GM19043 (cell line): ENCODE results near the gene CLCN7.

ENCODE experiments used
- ATAC-seq: cut with Tn5 transposase; IDR thresholded peaks from one replicate; pipeline ENCODE4 v1.9.1; 2021; ENCODE audit warnings: low read depth; ENCODE audit not compliant: unreplicated experiment

CLCN7 gene

DNA sequence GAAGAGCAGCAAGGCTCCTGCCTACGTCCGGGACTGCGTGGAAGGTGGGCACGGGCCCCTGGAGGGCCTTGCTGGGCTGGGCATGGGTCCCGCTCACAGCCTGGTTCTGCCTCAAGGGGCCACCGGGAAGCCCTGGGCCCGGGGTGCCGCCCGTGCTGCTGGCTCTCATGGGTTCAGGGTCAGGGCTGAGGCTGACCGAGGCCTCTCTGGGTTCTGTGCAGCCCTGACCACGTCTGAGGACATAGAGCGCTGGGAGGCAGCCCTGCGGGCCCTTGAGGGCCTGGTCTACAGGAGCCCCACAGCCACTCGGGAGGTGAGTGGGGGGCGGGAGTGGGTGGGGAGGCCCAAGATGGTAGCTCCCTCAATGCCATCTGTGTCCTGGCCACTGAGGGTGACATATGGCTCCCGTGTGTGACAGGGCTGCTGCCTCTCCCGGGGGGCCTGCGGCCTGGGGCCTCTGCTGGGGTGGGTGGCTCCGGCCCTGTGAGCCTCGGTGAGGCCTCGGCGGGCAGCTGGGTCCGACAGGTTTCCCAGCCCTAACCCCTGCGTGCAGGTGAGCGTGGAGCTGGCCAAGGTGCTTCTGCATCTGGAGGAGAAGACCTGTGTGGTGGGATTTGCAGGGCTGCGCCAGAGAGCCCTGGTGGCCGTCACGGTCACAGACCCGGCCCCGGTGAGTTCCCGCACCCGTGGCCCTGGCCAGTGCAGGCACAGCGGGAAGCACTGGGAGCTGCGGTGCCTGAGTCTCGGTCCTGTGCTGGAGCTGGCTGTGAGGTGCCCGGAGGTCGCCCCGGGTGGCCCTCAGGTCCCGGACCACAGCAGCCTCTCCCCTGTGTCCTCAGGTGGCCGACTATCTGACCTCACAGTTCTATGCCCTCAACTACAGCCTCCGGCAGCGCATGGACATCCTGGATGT is 27.5 kb upstream of the CLCN7 start:
- no peak for ATAC-seq

DNA sequence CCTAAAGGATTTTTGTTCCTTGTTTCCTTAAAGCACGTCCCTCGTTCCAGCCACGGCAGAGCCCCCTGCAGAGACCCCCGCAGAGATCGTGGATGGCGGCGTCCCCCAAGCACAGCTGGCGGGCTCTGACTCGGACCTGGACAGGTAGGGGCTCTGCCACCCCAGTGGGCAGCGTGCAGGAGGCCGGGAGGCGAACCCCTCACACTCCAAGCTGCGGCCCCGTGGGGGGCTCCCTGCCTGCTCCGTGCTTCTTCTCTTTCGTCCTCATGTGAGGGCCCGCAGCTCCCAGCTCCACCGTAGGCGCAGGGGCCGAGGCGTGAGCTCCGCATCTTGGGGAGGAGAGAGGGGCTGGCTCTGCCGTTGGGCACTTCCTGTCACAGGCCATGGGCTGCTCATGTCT is 26.8 kb upstream of the CLCN7 start:
- ATAC-seq, result no peak

DNA sequence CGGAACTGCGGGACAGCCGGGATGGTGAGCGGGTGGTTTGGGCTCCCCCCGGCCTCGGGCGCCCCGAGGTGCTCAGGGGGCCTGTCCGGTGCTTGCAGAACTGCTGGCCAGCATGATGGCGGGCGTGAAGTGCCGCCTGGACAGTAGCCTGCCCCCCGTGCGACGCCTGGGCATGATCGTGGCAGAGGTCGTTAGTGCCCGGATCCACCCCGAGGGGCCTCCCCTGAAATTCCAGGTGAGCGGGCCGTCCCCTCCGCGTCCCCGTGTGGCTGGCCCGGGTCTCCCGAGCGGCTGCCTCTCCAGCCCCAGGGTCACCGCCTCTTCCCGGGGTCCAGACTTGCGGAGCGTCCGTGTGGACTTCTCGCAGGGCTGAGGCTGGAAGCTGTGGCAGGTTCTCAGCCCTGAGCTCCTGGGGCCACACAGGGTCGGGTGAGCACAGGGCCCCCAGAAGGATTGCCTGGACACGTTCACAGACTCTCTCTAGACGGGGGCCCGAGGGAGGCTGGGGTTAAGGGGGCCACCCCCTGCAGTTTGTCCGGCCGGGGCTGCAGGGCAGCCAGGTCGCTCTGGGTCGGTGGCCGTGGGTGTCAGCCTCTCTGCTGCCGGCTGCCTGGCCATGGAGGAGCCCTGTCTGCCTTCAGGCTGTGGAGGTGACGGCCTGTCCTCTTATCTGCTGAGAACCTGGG is 25.8 kb upstream of the CLCN7 start:
- ATAC-seq, result no peak

DNA sequence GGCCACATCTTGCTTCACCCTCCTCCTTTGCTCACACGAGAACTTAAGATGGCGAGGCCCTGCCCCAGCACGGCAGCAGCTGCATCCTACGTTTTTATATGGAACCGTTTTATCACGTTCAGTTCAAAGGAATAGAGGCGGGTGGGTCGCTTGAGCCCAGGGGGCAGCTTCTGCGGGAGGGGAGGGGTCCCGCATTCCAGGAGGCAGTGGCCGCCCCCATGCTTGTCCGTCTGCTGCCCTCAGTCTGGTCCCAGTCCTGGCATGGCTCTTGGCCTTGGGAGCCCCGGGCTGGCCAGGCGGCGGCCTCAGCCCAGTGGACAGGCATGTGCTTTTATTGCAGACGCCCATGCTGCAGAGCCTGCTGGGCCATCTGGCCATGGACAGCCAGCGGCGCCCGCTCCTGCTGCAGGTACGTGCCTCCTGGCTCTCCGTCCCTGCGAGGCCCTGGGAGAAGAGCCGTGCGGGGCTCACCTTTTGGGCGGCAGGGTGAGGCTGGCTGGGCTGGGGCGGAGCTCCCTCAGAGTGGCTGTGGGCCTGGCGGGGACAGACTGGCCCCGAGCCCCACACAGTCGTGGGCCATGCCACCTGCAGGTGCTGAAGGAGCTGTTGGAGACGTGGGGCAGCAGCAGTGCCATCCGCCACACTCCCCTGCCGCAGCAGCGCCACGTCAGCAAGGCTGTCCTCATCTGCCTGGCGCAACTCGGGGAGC is 25.1 kb upstream of the CLCN7 start:
- ATAC-seq, result no peak

DNA sequence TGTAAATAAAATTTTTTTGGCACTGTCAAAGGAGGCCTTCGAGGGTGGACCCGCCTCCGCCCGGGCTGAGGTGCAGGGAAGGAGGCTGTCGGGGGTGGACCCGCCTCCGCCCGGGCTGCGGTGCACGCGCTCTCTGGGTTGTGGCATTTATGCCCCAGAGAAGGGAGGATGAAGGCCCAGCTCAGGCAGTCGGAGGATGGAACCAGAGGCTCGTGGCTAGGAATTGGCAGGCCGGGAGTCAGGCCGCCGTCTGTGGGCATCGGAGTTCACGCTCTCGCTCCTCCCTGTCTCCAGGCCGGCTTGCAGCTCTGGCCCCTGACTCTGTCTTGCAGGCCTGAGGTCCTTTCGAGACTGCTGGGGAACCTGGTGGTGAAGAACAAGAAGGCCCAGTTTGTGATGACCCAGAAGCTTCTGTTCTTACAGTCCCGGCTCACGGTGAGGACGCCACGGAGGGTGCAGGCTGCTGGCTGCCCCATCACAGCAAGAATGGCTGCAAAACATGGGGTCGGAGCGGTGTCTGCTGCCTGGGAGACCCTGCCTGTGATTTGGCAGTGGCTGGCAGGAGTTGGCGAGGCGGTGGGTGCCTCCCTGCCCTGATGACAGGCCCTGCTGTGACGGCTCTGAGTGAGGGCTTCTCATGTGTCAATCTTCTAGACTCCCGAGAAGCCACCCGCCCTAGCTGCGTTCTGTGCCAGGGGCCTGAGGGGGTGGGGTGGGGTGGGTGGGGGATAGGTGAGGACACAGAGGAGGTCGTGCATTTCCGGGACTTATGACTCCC is 24.3 kb upstream of the CLCN7 start:
- ATAC-seq, result no peak

DNA sequence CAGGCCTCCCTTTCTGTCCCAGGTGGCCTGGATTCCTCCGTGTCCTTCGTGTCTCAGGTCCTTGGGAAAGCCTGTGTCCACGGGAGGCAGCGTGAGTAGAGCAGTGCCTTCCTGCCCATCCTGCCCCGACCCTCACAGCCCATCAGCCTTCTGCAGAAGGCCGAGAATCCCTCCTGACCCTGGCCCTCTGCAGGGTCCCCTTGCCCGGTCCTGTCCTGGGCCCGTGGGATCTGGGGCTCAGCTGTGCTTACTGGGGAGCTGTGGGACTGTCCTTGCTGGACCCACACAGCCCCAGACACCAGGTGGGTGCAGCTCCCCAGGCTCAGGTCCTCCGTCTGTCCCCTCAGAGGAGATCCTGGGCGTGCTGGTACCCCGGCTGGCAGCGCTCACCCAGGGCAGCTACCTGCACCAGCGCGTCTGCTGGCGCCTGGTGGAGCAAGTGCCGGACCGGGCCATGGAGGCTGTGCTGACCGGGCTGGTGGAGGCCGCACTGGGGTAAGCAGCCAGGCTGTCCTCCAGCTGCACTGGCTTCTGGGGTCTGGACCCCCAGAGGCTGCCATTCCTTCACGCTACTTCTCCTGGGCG is 22.3 kb upstream of the CLCN7 start:
- ATAC-seq, result no peak

DNA sequence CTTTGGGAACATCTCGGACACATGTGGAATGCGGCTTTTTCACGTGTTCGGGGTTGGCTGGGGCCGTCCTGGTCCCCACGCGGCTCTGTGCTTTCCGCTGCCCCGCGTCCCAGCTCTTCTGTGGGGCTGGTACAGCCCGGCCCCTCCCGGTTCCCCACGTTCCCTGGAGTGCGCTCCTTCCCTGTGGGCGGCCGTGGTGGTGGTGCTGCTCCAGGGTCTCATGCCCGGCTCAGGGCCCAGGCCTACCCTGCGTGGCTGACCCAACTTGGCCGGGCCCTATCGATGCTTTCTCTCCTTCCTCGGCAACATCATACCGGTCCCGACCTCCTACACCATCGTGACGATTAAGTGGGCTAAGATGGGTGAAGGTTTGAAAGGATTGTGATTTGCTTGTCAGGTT is 21.6 kb upstream of the CLCN7 start:
- no peak for ATAC-seq

DNA sequence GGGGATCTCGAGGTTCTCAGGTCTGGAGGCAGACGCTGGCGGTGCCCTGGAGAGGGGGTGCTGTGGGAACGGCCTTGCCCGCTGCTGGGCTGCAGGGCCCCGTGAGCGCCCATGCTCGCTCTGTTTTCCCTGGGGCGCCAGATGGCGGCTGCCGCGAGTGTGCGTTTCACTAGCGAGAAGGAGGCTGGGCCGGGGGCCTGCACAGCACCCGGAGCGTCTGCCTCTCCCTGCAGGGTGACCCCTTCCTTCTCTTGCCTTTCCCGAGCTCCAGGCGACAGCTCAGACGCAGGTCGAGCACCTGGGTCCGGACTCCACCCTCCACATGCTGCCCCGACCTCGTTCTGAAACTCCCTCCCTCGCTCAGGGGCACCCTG is 21.0 kb upstream of the CLCN7 start:
- no peak for ATAC-seq

DNA sequence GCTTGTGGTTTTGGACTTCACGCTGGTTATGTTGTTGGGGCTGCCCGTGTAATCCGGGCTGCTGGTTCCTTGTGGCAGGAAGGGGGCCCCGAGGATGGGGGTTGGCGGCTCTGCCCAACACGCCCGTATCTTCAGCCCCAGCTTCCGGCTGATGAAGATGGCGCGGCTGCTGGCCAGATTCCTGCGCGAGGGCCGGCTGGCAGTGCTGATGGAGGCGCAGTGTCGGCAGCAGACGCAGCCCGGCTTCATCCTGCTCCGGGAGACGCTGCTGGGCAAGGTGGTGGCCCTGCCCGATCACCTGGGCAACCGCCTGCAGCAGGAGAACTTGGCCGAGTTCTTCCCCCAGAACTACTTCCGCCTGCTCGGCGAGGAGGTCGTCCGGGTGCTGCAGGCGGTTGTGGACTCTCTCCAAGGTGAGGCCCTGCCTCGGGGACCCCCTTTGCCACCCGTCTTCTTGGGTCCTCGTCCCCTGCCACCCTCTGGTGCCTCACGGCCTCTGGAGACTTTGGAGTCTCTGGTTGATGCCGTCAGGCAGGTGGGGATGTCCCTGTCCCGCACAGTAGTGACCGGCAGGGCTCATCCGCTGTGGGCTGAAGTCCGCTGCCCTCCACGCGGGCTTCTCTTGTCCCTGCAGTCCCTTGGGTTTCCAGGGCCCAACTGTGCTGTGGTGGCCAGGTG is 20.5 kb upstream of the CLCN7 start:
- no peak for ATAC-seq

DNA sequence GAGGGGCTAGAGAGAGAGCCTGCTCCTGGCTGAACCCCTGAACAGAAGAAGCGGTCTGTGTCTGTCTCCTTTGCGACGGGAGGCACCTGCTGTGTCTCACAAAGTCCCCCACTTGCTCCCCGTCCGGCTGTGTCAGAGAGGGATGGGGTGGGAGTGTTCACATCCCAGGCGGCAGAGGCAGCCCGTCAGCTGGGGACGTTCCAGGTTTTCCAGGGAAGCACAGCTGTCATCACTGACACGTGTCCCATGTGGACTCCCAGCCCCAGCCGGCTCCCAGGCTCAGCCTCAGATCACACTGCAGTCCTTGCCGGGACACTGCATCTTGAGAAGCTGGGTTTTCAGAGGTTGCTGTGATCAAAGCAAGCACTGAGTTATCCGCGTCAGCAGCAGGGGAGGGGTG is 19.9 kb upstream of the CLCN7 start:
- no peak for ATAC-seq

DNA sequence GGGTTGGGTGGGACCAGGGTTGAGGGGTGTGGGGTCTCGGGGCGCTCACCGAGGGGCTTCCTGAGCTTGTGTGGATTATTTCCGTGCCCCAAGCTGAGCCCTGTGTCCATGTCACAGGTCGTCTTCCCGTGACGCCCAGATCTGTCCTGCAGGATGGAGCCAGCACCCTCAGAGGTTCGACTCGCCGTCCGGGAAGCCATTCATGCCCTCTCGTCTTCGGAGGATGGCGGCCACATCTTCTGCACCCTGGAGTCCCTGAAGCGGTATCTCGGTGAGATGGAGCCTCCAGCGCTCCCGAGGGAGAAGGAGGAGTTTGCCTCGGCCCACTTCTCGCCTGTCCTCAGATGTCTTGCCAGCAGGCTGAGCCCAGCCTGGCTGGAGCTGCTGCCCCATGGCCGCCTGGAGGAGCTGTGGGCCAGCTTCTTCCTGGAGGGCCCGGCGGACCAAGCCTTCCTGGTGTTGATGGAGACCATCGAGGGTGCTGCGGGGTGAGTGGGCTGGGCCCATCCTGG is 19.4 kb upstream of the CLCN7 start:
- no peak for ATAC-seq

DNA sequence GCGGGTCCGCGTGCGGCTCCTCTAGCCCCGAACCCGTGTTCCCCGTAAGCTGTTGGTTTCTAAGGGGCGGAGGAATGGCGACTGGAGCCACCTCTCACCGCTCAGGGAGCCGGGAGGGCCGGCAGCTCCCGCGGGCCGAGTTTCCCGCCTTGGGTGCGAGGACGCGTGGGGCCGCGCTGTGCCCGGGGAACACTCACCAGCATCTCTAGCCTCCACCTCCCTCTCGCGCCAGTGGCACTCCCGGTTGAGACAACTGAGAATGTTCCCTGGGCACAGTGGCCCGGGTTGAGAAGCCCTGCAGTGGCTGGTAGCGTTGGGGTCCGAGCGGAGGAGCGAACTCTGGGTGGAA is 18.9 kb upstream of the CLCN7 start:
- no peak for ATAC-seq

DNA sequence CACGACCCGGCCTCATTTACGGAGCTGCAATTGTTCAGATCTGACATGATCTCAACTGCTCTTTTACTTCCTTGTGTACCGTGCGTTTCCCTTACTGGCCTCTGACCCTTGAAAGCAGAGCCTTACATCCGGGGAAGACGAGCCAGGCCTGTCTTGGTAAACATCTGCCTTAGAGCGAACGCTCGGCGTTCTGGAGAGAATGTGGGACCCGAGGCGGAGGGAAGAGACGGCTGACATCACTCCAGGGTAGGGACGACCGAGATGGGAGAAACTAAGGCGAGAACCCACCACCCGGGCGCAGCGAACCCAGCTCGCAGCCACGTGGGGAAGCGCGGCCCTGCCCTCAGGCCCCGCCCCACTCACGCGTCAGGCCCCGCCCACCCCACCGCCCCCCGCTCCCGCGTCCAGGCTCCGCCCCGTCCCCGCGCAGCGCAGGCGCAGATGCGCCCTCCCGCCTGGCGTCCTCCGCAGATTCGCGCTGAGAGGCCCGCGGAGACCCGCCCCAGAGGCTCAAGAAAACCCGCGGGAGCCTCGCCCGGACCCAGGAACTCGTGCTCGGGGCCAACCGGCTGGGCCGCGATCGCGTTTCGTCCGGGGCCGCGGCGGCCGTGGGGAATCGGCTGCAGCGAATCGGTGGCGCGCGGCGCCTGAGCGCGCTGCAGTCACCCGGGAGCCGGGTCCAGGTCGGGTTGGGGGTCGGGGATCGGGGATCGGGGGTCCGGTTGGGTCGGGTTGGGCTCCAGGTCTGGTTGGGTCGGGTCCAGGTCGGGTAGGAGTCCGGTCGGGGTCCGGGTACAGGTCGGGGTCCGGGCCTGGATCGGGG is 18.3 kb upstream of the CLCN7 start, which contains the start of gene TELO2:
TSS of gene TELO2 (plus strand) at position 438 of the 823 bp plus-strand sequence. CDS start 922 bp downstream, outside the sequence.
- ATAC-seq, result no peak

DNA sequence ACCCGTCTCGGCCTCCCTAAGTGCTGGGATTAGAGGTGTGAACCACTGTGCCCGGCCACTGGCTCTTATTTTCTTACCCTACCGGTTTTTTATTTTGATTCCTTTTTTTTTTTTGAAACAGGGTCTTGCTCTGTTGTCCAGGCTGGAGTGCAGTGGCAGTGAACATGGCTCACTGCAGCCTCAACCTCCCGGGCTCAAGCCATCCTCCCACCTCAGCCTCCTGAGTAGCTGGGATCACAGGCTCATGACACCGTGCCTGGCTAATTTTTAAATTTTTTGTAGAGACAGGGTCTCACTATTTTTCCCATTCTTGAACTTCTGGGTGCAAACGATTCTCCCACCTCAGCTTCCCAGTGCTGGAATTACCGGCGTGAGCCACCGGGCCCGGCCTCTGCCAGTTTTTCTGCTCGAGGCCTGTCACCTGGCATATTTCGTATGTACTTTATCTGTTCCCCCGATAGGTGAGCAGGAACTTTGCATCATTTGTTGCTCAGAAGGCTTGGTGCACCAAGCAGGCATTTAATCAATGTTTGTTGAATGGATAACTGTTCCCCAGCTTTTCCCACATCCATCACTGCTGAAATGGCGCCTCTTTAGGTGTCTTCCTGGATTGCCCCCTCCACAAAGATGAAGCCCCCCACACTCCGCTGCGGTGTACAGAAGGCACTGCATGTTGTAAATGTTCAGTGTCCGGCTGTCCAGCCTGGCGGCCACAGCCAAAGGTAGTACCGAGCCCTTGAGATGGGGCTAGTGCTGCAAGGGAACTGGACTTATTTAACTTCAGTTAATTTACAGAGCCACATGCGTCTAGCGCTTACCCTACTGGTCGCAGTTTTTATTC is 17.5 kb upstream of the CLCN7 start:
- no peak for ATAC-seq

DNA sequence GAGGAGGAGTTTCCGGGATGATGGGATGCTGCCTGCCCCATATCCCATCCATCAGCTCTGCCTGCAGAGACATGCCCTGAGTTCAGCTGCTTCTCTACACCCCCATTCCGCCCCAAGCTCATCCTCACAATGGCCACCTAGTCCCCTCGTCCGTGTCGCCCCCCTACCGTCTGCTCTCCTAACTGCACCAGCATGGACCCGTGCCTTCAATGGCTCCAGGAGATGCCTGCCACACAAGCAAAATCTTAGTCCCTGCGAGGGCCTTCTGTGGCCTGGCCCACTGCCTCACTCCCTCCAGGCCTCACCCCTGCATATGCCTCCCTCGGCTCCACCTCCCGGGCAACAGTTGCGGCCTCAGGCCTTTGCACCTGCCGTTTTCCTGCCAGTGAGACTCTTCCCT is 16.5 kb upstream of the CLCN7 start:
- no peak for ATAC-seq

DNA sequence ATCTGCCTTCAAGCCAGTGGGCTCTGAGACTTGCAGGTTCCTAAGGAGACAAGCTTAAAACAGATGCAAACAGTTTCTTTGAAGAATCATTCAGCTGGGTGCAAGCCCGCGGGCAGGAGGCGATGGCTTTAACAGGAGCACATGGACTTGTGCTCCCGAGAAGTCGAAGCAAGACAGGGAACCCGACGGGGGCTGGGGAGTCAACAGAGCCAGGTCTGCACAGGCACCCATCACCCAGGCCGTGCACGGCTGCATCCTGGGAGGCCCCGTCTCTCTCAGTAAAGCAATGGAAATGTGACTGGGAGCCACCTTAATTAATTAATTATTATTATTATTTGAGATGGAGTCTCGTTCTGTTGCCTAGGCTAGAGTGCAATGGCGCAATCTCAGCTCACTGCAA is 14.2 kb upstream of the CLCN7 start:
- no peak for ATAC-seq

DNA sequence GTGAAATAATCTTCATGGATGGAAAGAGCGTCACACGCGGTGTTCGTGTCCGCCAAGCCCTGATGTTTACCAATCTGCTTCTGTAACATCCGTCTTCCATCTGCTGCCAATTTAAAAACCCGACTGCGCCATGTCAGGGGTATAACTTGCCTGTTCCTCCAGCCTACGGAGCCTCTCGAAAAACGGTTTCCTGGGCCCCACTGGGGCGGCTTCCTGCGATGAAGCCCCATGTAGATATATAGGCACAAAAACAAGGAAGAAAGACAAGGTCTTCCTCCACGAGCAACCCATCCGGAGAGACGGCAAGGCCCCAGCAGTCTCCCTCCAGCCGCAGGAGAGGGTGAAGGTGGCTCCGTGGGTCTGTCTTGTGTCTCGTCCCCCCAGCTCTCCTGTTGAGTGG is 13.8 kb upstream of the CLCN7 start, which contains the start of gene PTX4:
TSS of gene PTX4 (minus strand) at position 326 of the 400 bp plus-strand sequence. CDS start at position 291, 35 bp downstream.
- no peak for ATAC-seq
